AG04449 (cell line): ENCODE measurements around the gene B3GNT5.
A peak's percentile ranks its signal among the peaks of the same experiment; 100 is the strongest.

Experiments
- CTCF ChIA-PET: fragments of 350-600 bp; formaldehyde crosslinking; extraction: SDS; loops from one replicate; lab custom pipeline; 2021; ENCODE audit warnings: antibody characterized with exemption; lab: Yijun Ruan, JAX
- POLR2A ChIA-PET: fragments of 400-600, 350-600 bp; formaldehyde crosslinking; extraction: SDS; loops from one replicate; lab custom pipeline; 2020; ENCODE audit warnings: antibody characterized with exemption, inconsistent platforms; lab: Yijun Ruan, JAX
- DNase-seq: peaks from one replicate; pipeline ENCODE4 v3.0.0-alpha.2; 2010; ENCODE audit warnings: low read depth, low spot score
- H3K4me3 ChIP-seq: 2 replicates; pipeline ENCODE4 v1.5.1; 2011; ENCODE audit warnings: low read depth, mild to moderate bottlenecking, control low read depth, low read length
- CTCF ChIP-seq: IDR thresholded peaks from one replicate; pipeline ENCODE4 v1.5.1; 2011; ENCODE audit warnings: mild to moderate bottlenecking, moderate library complexity, low read length, control low read depth, inconsistent platforms; ENCODE audit not compliant: insufficient read depth; ENCODE audit errors: missing control alignments

Gene B3GNT5

GRCh38 chr3:183253528-183254486 is 754 bp downstream of the B3GNT5 start:
- H3K4me3 ChIP-seq, result peak overlapping the region; percentile 69
- POLR2A ChIA-PET, result no interaction called here
- CTCF ChIA-PET, result interaction anchor here (0.9 to 5.1 kb wide), 5 partner anchors 10 to 129 kb away, joined by 3 to 20 read pairs (median 4); no protein-coding TSS in a partner anchor
- peak; percentile 17 for TF ChIP-seq CTCF
- DNase-seq, result no peak

DNA sequence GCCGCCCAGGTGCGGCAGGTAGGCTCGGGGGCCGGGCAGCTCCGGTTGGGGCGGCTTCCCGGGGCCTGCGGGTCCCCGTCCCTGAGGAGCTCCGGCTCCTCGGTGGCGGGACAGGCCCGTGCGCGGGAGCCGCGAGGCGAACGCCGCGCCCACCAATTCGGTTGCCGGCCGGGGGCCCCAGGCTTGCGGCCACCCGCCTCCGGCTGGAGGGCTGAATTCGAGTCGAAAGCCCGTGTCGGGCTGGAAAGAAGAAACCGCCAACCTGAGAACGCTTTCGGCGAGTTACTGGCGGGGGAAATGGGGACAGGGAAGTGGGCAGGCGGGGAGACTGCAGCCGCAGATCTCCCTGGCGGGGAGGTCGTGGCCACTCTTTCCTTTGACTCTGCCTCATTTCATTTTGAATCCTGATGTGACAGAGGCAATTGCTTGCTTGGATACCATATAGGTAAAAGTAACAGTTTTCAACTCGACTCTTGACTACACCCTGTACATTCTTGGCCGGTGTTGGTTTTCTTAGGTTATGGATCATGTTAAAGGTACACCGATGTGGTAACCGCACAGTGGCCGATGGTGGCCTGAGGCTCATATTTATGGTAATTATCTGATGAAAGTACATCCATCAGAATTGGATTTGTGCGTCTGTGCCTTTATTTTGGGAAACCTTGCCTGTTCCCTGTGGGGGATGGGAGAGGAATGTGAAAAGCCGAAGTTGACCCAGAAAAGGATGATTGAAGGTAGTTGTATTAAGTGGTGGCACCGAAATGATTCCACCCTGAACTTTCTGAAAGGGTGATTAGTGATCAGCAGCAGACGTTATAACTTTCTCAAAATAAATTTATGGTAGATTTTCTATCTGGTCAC is 1.7 kb downstream of the B3GNT5 start:
- H3K4me3 ChIP-seq, result peak overlapping the region; percentile 69
- no peak for DNase-seq
- ChIA-PET CTCF (interaction anchor here (1.3 to 2.4 kb wide), 3 partner anchors 64 to 71 kb away, joined by 3 to 6 read pairs (median 4); no protein-coding TSS in a partner anchor), POLR2A (no interaction called here)
- no peak for TF ChIP-seq CTCF

DNA sequence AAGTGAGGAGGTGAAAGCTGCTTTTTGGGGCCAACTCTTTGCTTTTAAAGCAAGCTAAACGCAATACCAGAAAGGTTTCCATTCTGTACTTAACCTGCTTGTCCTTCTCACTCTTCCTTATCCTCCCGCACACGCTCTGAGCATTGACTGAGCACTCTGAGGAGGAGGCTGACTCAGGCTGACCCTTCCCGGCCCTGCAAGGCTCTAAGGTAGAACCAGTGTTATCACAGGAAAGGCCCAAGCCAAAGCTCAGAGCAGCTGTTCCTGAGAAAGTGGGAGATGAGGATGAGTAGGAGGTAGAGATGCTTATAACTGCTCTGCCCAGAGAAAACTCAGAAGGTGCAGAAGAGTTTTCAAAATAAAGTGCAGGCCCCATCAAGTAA is 2.3 kb downstream of the B3GNT5 start:
- no peak overlapping the region for H3K4me3 ChIP-seq
- ChIA-PET POLR2A (no interaction called here), CTCF (interaction anchor here (1.3 to 2.4 kb wide), 2 partner anchors 70 to 72 kb away, joined by 3 to 6 read pairs; no protein-coding TSS in a partner anchor)
- no peak for DNase-seq
- TF ChIP-seq CTCF, result no peak

GRCh38 chr3:183259087-183259486 is 6.0 kb downstream of the B3GNT5 start:
- TF ChIP-seq CTCF, result no peak
- H3K4me3 ChIP-seq, result no peak overlapping the region
- POLR2A ChIA-PET, result no interaction called here
- DNase-seq, result no peak
- CTCF ChIA-PET, result no interaction called here

- POLR2A ChIA-PET, result no interaction called here
These were observed 6.6 kb downstream of the B3GNT5 start for GRCh38 chr3:183259621-183260020.

More at GRCh38 chr3:183259621-183260020, 6.6 kb downstream of the B3GNT5 start:
- CTCF ChIA-PET, result no interaction called here
- DNase-seq, result no peak
- TF ChIP-seq CTCF, result no peak
- no peak overlapping the region for H3K4me3 ChIP-seq
